Pons (tissue), 1 donor: ENCODE data around the gene FUCA2.
"Not testable (repeated sequence)": the region's sequence is repeated elsewhere in the genome, so short reads cannot be mapped to it uniquely, and the experiment has no call there.

Source experiments
- DNase-seq: peaks from one replicate; pipeline ENCODE4 v3.0.0-alpha.2; 2016; ENCODE audit warnings: low spot score

FUCA2 gene

GRCh38 chr6:143498428-143498827 is 13.1 kb downstream of the FUCA2 start:
- no peak for DNase-seq

DNA sequence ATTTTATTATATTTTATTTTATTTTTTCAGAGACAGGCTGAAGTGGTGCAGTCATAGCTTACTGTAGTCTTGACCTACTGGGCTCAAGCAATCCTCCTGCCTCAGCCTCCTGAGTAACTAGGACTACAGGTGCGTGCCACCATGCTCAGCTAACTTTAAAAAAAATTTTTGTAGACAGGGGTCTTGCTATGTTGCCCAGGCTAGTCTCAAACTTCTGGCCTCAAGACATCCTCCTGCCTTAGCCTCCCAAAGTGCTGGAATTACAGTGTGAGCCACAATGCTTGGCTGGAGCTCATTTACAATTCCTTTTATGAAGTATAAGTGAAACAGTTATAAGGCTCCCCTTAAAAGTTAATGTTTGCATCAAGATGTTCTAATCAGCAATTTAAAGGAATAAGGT is 14.5 kb downstream of the FUCA2 start:
- no peak for DNase-seq

GRCh38 chr6:143490775-143491174 is 20.7 kb downstream of the FUCA2 start:
- DNase-seq: no peak

DNA sequence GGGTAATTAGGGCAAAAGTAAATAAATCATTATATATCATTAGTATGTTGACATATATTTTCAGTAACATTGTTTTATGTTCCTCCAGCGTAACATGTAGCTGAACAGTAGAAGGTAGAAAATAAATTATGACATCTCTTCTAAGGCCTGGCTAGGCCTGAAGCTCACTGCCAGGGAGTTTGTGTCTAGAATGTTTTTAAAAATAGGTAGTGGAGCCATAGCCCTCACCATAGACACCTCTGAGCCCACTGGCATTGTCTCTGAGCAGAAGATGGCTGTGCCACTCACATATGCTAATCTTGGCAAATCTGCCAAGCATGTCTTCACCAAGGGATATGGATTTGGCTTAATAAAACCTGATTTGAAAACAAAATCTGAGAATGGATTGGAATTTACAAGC is 21.3 kb downstream of the FUCA2 start:
- DNase-seq: no peak

DNA sequence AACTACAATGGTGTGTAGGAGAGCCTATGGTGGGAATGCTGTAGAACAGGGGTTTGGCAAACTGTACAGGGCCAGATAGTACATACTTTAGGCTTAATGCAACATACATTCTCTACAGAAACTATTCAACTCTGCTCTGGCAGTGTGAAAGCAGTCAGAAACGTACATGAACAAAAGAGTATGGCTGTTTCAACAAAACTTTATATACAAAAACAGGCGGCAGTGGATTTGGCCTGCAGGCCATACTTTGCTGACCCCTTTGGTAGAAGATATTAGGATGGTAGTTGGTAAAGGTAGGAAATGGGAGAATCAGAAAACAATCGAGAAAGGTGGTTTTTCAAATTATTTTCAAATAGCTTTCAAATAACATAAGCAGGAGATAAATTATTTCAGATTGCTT is 24.8 kb downstream of the FUCA2 start:
- DNase-seq: no peak

- no peak for DNase-seq
Observed at GRCh38 chr6:143485967-143486366, 25.6 kb downstream of the FUCA2 start.

- no peak for DNase-seq
Observed at GRCh38 chr6:143482593-143482992, 28.9 kb downstream of the FUCA2 start.

GRCh38 chr6:143478479-143479062 is 32.9 kb downstream of the FUCA2 start:
- DNase-seq: no peak

DNA sequence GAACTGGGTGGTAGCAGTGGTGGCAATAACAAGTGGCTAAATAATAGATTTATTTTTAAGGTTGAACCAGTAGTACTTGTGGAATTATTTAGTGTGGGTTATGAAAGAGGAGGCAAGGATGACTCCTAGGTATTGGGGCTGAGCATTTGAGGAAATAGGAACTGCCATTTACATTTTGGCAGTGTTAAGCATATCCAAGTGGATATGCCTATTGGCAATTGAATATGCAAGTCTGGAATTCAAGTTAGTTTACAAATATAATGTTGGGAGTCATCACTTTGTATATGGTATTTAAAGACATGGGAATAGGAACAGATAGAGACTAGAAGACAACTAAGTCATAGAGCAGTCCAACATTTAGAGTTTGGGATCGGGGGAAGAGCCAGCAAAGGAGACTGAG is 35.0 kb downstream of the FUCA2 start:
- no peak for DNase-seq

DNA sequence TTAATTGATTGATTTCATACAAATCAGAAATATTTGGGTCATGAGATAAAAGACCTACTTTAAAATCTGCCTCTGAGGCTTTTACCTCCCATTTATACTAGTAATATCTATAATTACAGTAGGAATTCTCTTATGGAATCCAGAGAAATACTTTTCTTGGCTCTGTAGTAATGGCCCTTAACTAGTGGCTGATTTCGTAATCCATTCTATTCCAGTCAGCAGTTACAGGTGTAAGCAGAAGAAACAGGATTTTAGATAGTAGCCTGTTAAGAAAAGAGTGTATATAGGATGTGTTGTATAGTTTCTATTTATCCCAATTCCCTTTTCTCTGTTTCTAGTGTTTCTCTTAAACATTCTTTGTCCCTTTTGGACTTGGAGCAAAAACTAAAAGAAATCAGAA is 39.7 kb downstream of the FUCA2 start:
- DNase-seq: no peak

DNA sequence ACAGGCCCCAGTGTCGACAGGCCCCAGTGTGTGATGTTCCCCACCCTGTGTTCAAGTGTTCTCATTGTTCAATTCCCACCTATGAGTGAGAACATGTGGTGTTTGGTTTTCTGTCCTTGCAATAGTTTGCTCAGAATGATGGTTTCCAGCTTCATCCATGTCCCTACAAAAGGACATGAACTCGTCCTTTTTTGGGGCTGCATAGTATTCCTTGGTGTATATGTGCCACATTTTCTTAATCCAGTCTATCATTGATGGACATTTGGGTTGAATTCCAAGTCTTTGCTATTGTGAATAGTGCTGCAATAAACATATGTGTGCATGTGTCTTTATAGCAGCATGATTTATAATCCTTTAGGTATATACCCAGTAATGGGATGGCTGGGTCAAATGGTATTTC is 42.7 kb downstream of the FUCA2 start:
- DNase-seq: not testable (repeated sequence)

GRCh38 chr6:143468026-143468425 is 43.5 kb downstream of the FUCA2 start:
- DNase-seq: no peak

DNA sequence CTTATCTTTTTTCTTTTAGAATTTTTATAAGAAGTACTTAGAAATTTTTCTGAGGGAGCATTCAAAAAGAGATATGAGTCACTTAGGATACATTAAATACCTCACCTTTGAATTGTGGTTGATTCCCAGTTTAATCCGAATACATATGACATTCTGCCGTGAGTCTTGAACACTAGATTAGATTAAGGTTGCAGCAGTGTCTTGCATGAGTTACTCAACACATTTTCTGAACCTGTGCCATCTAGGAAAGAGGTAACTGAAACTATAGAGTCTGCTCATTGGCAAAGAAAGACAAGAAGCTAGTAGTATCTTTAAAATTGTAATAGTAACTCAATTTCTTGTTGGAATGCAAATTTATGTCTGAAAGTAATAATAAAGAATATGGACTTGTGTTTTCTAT is 46.0 kb downstream of the FUCA2 start:
- DNase-seq: no peak

GRCh38 chr6:143457563-143458359 is 53.8 kb downstream of the FUCA2 start:
- no peak for DNase-seq

- no peak for DNase-seq
Observed at GRCh38 chr6:143451531-143451930, 60.0 kb downstream of the FUCA2 start.

DNA sequence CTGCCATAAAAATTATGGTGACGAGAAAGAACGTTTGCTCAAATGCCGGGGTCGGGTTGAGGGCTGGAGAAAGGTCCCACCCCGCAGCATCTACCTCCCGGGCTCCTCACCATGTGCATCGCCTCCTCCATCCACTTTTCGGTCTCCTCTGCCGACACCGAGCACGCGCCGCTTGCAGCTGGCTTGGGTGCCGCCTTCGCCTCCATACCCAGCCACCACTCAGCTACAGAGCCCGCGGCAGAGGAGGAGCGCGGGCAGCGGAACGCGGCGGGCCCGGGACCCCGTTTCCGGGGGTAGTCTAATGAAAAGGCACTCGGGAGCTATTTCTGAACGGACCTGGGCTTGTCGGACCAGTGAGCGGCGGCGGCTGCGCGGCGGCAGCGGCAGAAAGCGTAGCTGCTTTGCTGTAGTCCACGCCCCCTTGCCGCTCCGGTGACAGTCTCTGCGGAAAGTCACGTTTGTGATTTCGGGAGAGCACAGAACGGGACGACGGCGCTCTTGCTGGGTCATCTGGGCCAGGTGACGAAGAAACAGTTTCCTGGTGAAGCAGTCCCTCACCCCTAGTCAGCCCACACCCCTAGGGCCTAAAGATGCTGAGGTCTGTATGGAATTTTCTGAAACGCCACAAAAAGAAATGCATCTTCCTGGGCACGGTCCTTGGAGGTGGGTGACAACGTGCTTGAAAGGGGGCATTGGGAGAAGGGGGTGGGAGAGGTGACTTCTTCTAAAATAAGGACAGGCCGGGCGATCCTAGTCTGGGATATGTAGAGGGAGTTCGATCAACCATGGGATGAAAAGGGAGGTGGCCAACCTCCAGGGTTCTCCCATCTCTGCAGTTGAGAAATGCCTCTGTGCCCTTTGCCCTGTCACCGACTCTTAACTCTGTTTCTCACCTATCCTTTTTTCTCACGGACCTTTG is 60.8 kb downstream of the FUCA2 start, which contains the start of the genes ADAT2 and PEX3:
ADAT2 (minus strand) TSS at position 243 of the 919 bp plus-strand sequence; CDS start at position 206, 37 bp downstream.
PEX3 (plus strand) TSS at position 353 of the 919 bp plus-strand sequence; CDS start at position 591, 238 bp downstream.
- peak; percentile 82 for DNase-seq

- DNase-seq: peak; percentile 55
Observed at GRCh38 chr6:143449714-143450452, 61.6 kb downstream of the FUCA2 start.

DNA sequence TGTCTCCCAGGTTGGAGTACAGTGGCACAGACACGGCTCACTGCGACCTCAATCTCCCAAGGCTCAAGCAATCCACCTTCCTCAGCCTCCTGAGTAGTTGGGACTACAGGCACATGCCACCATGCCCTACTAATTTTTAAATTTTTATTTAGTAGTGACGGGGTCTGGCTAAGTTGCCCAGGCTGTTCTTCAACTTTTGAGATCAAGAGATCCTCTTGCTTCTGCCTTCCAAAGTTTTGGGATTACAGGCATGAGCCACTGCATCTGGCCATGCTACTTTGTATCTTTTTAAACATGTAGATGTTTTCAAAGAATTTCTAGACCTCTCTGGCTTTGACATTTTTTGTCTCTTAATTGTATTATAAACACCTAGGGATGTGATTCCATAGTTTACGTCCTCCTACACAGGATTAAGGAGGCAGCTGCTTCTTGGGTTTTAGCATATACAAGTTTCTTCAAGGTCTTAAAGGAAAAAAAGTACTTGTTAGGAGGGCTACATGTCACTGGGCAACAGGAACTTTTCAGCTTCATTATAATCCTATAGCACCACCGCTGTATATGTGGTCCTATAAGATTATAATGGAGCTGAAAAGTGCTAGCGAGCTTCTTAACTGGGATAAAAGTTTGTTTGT is 62.3 kb downstream of the FUCA2 start:
- DNase-seq: no peak

- not testable (repeated sequence) for DNase-seq
Observed at GRCh38 chr6:143447865-143448264, 63.7 kb downstream of the FUCA2 start.
